SK-N-SH (cell line): Measurements from ENCODE around the gene POGZ. TPM values are rescaled to one million over a fixed set of nuclear protein-coding genes. Genes with fewer than 3 reads are reported as not detected.

ENCODE experiments used
- CTCF ChIA-PET: fragments of 300-600, 350-600 bp; formaldehyde crosslinking; extraction: SDS; loops from one replicate; lab custom pipeline; 2021; lab: Yijun Ruan, JAX
- POLR2A ChIA-PET: fragments of 350-600 bp; sonication (Branson Sonifier 250); formaldehyde crosslinking; extraction: SDS; loops from one replicate; lab custom pipeline; 2020; ENCODE audit warnings: antibody characterized with exemption, inconsistent platforms; lab: Yijun Ruan, JAX
- DNase-seq: peaks from one replicate; pipeline ENCODE4 v3.0.0; 2012
- H2AFZ ChIP-seq: fragments of 200-600 bp; sonication (generic); 2 replicates; pipeline ENCODE4 v1.8.1; 2016; ENCODE audit warnings: antibody characterized with exemption, mild to moderate bottlenecking, low read depth
- H3F3A ChIP-seq: fragments of 200-600 bp; sonication (generic); replicated peaks from 2 replicates; pipeline ENCODE3; 2016; ENCODE audit warnings: antibody characterized with exemption, mild to moderate bottlenecking; ENCODE audit not compliant: insufficient read depth
- H3K27ac ChIP-seq, 2 experiments: fragments of 200-500 bp in 1 of 2; fragments of 200-600 bp in 1 of 2; sonication (Bioruptor generic) in 1 of 2; sonication (generic), shearing (Covaris generic) in 1 of 2; 2 replicates each; pipeline versions ENCODE4 v1.5.1 to v1.6.1; 2014 to 2016; ENCODE audit warnings: low read depth in 2 of 2, inconsistent platforms in 1 of 2, low read length in 1 of 2, mild to moderate bottlenecking in 1 of 2, mixed read lengths in 1 of 2
- H3K27me3 ChIP-seq: fragments of 200-600 bp; sonication (generic), shearing (Covaris generic); 2 replicates; pipeline ENCODE4 v1.6.1; 2016; ENCODE audit warnings: mixed run types; ENCODE audit not compliant: insufficient read depth
- H3K36me3 ChIP-seq, 2 experiments: fragments of 200-500 bp in 1 of 2; fragments of 200-600 bp in 1 of 2; sonication (Bioruptor generic) in 1 of 2; sonication (generic) in 1 of 2; replicated peaks in 1 of 2; 2 replicates each; pipeline versions ENCODE3 to v1.5.1; 2014 to 2016; ENCODE audit warnings: low read length in 1 of 2, mild to moderate bottlenecking in 1 of 2; ENCODE audit not compliant: insufficient read depth in 2 of 2, control insufficient read depth in 1 of 2
- H3K4me1 ChIP-seq, 2 experiments: fragments of 200-500 bp in 1 of 2; fragments of 200-600 bp in 1 of 2; sonication (Bioruptor generic) in 1 of 2; sonication (generic), shearing (Covaris generic) in 1 of 2; 2 replicates each; pipeline versions ENCODE4 v1.5.1 to v1.6.1; 2014 to 2016; ENCODE audit warnings: low read depth in 1 of 2, low read length in 1 of 2, mixed run types in 1 of 2; ENCODE audit not compliant: insufficient read depth in 2 of 2, control insufficient read depth in 1 of 2
- H3K4me2 ChIP-seq: fragments of 200-600 bp; sonication (generic), shearing (Covaris generic); 2 replicates; pipeline ENCODE4 v1.6.1; 2017; ENCODE audit warnings: mixed run types
- H3K4me3 ChIP-seq, 2 experiments: fragments of 200-500 bp in 1 of 2; fragments of 200-600 bp in 1 of 2; sonication (Bioruptor generic) in 1 of 2; sonication (generic), shearing (Covaris generic) in 1 of 2; 2 replicates each; pipeline versions ENCODE4 v1.5.1 to v1.8.1; 2014 to 2016; ENCODE audit warnings: low read depth in 2 of 2, inconsistent platforms in 1 of 2, low read length in 1 of 2, mild to moderate bottlenecking in 1 of 2, mixed read lengths in 1 of 2, moderate library complexity in 1 of 2
- H3K79me2 ChIP-seq: fragments of 200-600 bp; sonication (generic); 2 replicates; pipeline ENCODE4 v1.8.1; 2017; ENCODE audit warnings: mild to moderate bottlenecking; ENCODE audit not compliant: insufficient read depth
- H3K9ac ChIP-seq: fragments of 200-600 bp; sonication (generic); 2 replicates; pipeline ENCODE4 v1.6.1; 2017; ENCODE audit warnings: mixed run types
- H3K9me2 ChIP-seq: fragments of 200-600 bp; sonication (generic); 2 replicates; pipeline ENCODE4 v1.6.1; 2017; ENCODE audit warnings: mixed run types
- H3K9me3 ChIP-seq: fragments of 200-600 bp; sonication (generic); 2 replicates; pipeline ENCODE4 v1.6.1; 2017; ENCODE audit warnings: mixed run types, mild to moderate bottlenecking, moderate library complexity
- H4K20me1 ChIP-seq: fragments of 200-600 bp; sonication (generic); 2 replicates; pipeline ENCODE4 v1.6.1; 2017; ENCODE audit warnings: mild to moderate bottlenecking, mixed run types; ENCODE audit not compliant: insufficient read depth
- EZH2phosphoT487 ChIP-seq: fragments of 200-600 bp; sonication (generic); IDR thresholded peaks from 2 replicates; pipeline ENCODE4 v1.6.1; 2017; ENCODE audit warnings: low read depth, mixed run types, mild to moderate bottlenecking, antibody characterized with exemption, moderate library complexity, borderline replicate concordance
- FOXM1 ChIP-seq: IDR thresholded peaks from 2 replicates; pipeline ENCODE4 v1.4.0; 2012; ENCODE audit warnings: low read depth, mild to moderate bottlenecking
- IRF3 ChIP-seq: fragments of 150-350 bp; IDR thresholded peaks from 2 replicates; pipeline ENCODE4 v1.6.1; 2016; ENCODE audit warnings: mild to moderate bottlenecking, low read depth, low read length
- JUND ChIP-seq: IDR thresholded peaks from 2 replicates; pipeline ENCODE4 v1.4.0; 2012
- MAX ChIP-seq: IDR thresholded peaks from 2 replicates; pipeline ENCODE4 v1.4.0; 2012; ENCODE audit warnings: low read depth
- MXI1 ChIP-seq: IDR thresholded peaks from 2 replicates; pipeline ENCODE4 v1.6.1; 2012; ENCODE audit warnings: mild to moderate bottlenecking, low read depth, low read length, improper control_type of control experiment
- RCOR1 ChIP-seq: fragments of 150-350 bp; IDR thresholded peaks from 2 replicates; pipeline ENCODE4 v1.6.1; 2017; ENCODE audit warnings: antibody characterized with exemption, low read length
- REST ChIP-seq: IDR thresholded peaks from 2 replicates; pipeline ENCODE4 v1.6.1; 2012; ENCODE audit warnings: mild to moderate bottlenecking, low read depth, low read length, moderate library complexity
- RFX5 ChIP-seq: IDR thresholded peaks from 2 replicates; pipeline ENCODE4 v1.6.1; 2012; ENCODE audit warnings: mild to moderate bottlenecking, improper control_type of control experiment, low read length
- RXRA ChIP-seq: IDR thresholded peaks from 2 replicates; pipeline ENCODE4 v1.4.0; 2012; ENCODE audit warnings: low read depth, mild to moderate bottlenecking, borderline replicate concordance
- SMC3 ChIP-seq: IDR thresholded peaks from 2 replicates; pipeline ENCODE4 v1.6.1; 2012; ENCODE audit warnings: low read depth, low read length, improper control_type of control experiment
- TAF1 ChIP-seq: IDR thresholded peaks from 2 replicates; pipeline ENCODE4 v1.6.1; 2012; ENCODE audit warnings: low read depth, mild to moderate bottlenecking, low read length, moderate library complexity, borderline replicate concordance
- TCF12 ChIP-seq: IDR thresholded peaks from 2 replicates; pipeline ENCODE4 v1.4.0; 2012
- USF1 ChIP-seq: IDR thresholded peaks from 2 replicates; pipeline ENCODE4 v1.4.0; 2012; ENCODE audit warnings: low read depth, borderline replicate concordance
- WGBS: methylation state at CpG from one replicate; pipeline ENCODE4 v1.1.6; 2017; ENCODE audit warnings: low lambda C conversion rate; 5-methylcytosine and 5-hydroxymethylcytosine counted together
- polyA plus RNA-seq, 3 experiments: library from polyadenylated mRNA; depleted of rRNA; stranded (reverse); fragments of >200 nt; gene quantifications; 2 replicates each; pipeline ENCODE4 v1.2.3, GENCODE V29; 2012
- TF ChIP-seq, protein P1 (sequence below): IDR thresholded peaks from 2 replicates; pipeline ENCODE4; 2012

The POGZ gene
- polyA plus RNA-seq, 1 of the 3 experiments (the other 2 are of a cell fraction) = 23.9 TPM

DNA sequence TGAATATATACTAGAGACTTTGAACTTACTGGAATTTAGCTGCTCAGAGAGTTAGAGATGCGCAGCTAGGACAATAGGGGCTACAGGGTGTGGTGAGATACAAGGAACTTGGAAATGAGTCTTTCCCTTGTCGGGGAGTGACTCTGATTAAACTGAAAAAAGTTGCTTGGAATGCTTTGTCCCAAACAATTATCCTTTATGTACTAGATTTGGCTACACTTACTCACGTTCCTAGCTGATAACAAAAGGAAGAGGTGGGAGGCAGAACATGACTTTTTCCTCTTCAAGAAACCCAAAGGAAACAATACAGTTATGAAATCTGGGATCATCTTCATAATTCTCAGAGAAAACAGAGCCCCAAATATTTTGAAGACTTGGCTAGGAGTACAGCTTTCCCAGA is 45.0 kb upstream of the POGZ start:
- no peak overlapping the region for H3K9ac ChIP-seq
- no peaks in the 10 kb centered on the region for H3K4me1 ChIP-seq
- no peaks in the 10 kb centered on the region for H4K20me1 ChIP-seq
- H3K4me3 ChIP-seq = no peak overlapping the region
- 54% methylated on average over 3 of the region's 3 CpGs for WGBS
- H3K9me2 ChIP-seq = no peaks in the 10 kb centered on the region
- H3K4me2 ChIP-seq = no peak overlapping the region
- no peak overlapping the region for H2AFZ ChIP-seq
- POLR2A ChIA-PET = no interaction called here
- H3K36me3 ChIP-seq = no peaks in the 10 kb centered on the region
- CTCF ChIA-PET = no interaction called here
- no peaks in the 10 kb centered on the region for H3K9me3 ChIP-seq
- TF ChIP-seq RXRA (no peak), RCOR1 (no peak), FOXM1 (no peak), MXI1 (no peak)
- TF ChIP-seq, protein P1, sequence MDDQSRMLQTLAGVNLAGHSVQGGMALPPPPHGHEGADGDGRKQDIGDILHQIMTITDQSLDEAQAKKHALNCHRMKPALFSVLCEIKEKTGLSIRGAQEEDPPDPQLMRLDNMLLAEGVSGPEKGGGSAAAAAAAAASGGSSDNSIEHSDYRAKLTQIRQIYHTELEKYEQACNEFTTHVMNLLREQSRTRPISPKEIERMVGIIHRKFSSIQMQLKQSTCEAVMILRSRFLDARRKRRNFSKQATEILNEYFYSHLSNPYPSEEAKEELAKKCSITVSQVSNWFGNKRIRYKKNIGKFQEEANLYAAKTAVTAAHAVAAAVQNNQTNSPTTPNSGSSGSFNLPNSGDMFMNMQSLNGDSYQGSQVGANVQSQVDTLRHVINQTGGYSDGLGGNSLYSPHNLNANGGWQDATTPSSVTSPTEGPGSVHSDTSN = no peak
- DNase-seq = no peak
- no peak overlapping the region for H3K27ac ChIP-seq
- no peaks in the 10 kb centered on the region for H3K79me2 ChIP-seq
- H3K27me3 ChIP-seq = peaks cover under 1% of the 10 kb centered on the region; the same call in 1 of the 2 replicates
- no peaks in the 10 kb centered on the region for H3F3A ChIP-seq

GRCh38 chr1:151502859-151503780 is 43.8 kb upstream of the POGZ start:
- H3K4me3 ChIP-seq = no peak overlapping the region
- no peaks in the 10 kb centered on the region for H3K9me2 ChIP-seq
- no peak overlapping the region for H3K27ac ChIP-seq
- no peaks in the 10 kb centered on the region for H3F3A ChIP-seq
- DNase-seq = no peak
- no peaks in the 10 kb centered on the region for H3K9me3 ChIP-seq
- no peak overlapping the region for H3K4me2 ChIP-seq
- H2AFZ ChIP-seq = no peak overlapping the region
- H3K27me3 ChIP-seq = no peaks in the 10 kb centered on the region; the same call in 1 of the 2 replicates
- H4K20me1 ChIP-seq = no peaks in the 10 kb centered on the region
- H3K36me3 ChIP-seq = no peaks in the 10 kb centered on the region
- no peaks in the 10 kb centered on the region for H3K79me2 ChIP-seq
- no peak for TF ChIP-seq SMC3
- no peak for TF ChIP-seq USF1
- TF ChIP-seq EZH2phosphoT487 = no peak
- no peak for TF ChIP-seq REST
- TF ChIP-seq MXI1 = no peak
- no peak for TF ChIP-seq RFX5
- TF ChIP-seq JUND = no peak
- no peak for TF ChIP-seq IRF3
- TF ChIP-seq TAF1 = no peak
- no peak for TF ChIP-seq TCF12
- no peak for TF ChIP-seq MAX
- ChIA-PET CTCF (interaction anchor here (1.0 kb wide), 1 partner anchor 59 kb away, joined by 3 read pairs; no protein-coding TSS in a partner anchor), POLR2A (no interaction called here)
- no peak overlapping the region for H3K9ac ChIP-seq
- H3K4me1 ChIP-seq = no peaks in the 10 kb centered on the region
- WGBS = 71% methylated on average over 7 of the region's 7 CpGs
